K562 (cell line): ENCODE results near the gene NFKB2. TPM values are rescaled to one million over a fixed set of nuclear protein-coding genes. Genes with fewer than 3 reads are reported as not detected.

Experiments used
- FOXA1 ChIP-seq: fragments of 450-650 bp; IDR thresholded peaks from 2 replicates; pipeline ENCODE4 v1.6.1; 2016; ENCODE audit warnings: mild to moderate bottlenecking, borderline replicate concordance
- FOXA3 ChIP-seq, 2 experiments: fragments of 450-650 bp in 1 of 2; sonication (generic) in 1 of 2; formaldehyde crosslinking; IDR thresholded peaks in 1 of 2; conservative IDR thresholded peaks in 1 of 2; 2 replicates each; pipeline versions ENCODE4 v1.4.0 to v1.8.0; 2020 to 2022; ENCODE audit warnings: mild to moderate bottlenecking in 2 of 2, missing genetic modification reagents in 1 of 2
- GTF3C2 ChIP-seq: IDR thresholded peaks from 3 replicates; pipeline ENCODE4 v1.6.1; 2011; ENCODE audit warnings: borderline replicate concordance, mild to moderate bottlenecking, moderate library complexity; ENCODE audit not compliant: insufficient read length; ENCODE audit errors: extremely low read depth
- PCBP2 ChIP-seq: fragments of 200-400 bp; formaldehyde crosslinking; IDR thresholded peaks from 2 replicates; pipeline ENCODE4 v1.6.1; 2018; ENCODE audit warnings: low read length, low read depth, mild to moderate bottlenecking, moderate library complexity; ENCODE audit not compliant: poor library complexity, severe bottlenecking
- PHF8 ChIP-seq: fragments of 200-600 bp; sonication (generic); IDR thresholded peaks from 2 replicates; pipeline ENCODE4 v1.6.1; 2012; ENCODE audit warnings: mixed run types, mild to moderate bottlenecking, inconsistent platforms, low read length, moderate library complexity, borderline replicate concordance
- TAF15 ChIP-seq: fragments of 200-400 bp; formaldehyde crosslinking; IDR thresholded peaks from 2 replicates; pipeline ENCODE4 v1.6.1; 2017; ENCODE audit warnings: mild to moderate bottlenecking, low read depth, low read length, moderate library complexity
- TGIF2 ChIP-seq: sonication (generic); formaldehyde crosslinking; IDR thresholded peaks from 2 replicates; pipeline ENCODE4 v1.8.1; 2022; ENCODE audit warnings: mild to moderate bottlenecking, missing genetic modification reagents, moderate library complexity
- ZBTB9 ChIP-seq: fragments of 450-650 bp; formaldehyde crosslinking; IDR thresholded peaks from 2 replicates; pipeline ENCODE4 v1.4.0; 2020; ENCODE audit warnings: mild to moderate bottlenecking, moderate library complexity
- ZNF12 ChIP-seq: sonication (generic); formaldehyde crosslinking; IDR thresholded peaks from 2 replicates; pipeline ENCODE4 v1.4.0; 2020; ENCODE audit warnings: mild to moderate bottlenecking, missing genetic modification reagents
- ZNF740 ChIP-seq, 3 experiments: fragments of 200-800 bp in 1 of 3; sonication (Bioruptor generic) in 1 of 3; sonication (generic) in 1 of 3; formaldehyde crosslinking in 1 of 3; IDR thresholded peaks; 2 replicates each; pipeline versions ENCODE4 v1.6.1 to v1.8.0; 2016 to 2022; ENCODE audit warnings: mild to moderate bottlenecking in 2 of 3, missing compliant biosample characterization in 2 of 3, missing genetic modification characterization in 2 of 3, missing genetic modification reagents in 1 of 3
- polyA plus RNA-seq, 8 experiments: library from polyadenylated mRNA; depleted of rRNA in 4 of 8; stranded (reverse) in 5 of 8; unstranded in 3 of 8; fragments of >200 nt; fragmentation: Nextera tagmentation in 2 of 8; fragmentation: Illumina TruSeq in 1 of 8; extraction: Ambion mirVana in 2 of 8; extraction: Trizol in 1 of 8; gene quantifications; 2 replicates each; pipeline versions ENCODE4 v1.2.1 to v1.2.3, GENCODE V29; 2011 to 2014; ENCODE audit warnings: inconsistent platforms in 1 of 8, missing spikeins in 1 of 8
- total RNA-seq, 7 experiments: library from RNA; depleted of rRNA in 6 of 7; stranded (reverse); fragments of >200 nt in 6 of 7; fragmentation: Illumina TruSeq in 2 of 7; extraction: Trizol in 2 of 7; gene quantifications; 2 replicates each; pipeline versions ENCODE4 v1.2.1 to v1.2.3, GENCODE V29; 2011 to 2021; ENCODE audit warnings: low replicate concordance in 1 of 7

NFKB2 gene
- total and polyA plus RNA-seq, 9 of the 15 experiments (the other 6 are each of a cell fraction or from before 2014, with no cell fraction given) = 0.07 to 20.3 (median 7.9) TPM

GRCh38 chr10:102399217-102400021, 3.9 kb downstream of the NFKB2 start (continued):
- TF ChIP-seq GTF3C2 (no peak), TAF15 (no peak), ZBTB9 (CRISPR knock-in tag) (no peak; the same call in 1 of the 2 replicates), PCBP2 (no peak), FOXA3 (CRISPR knock-in tag; conservative IDR thresholded peaks at IDR 0.05 in 1 of 2, IDR thresholded peaks at IDR 0.05 in 1 of 2) (0 out of 4 replicates have a peak, but pooled peaks of 1 of the 2 experiments have one; percentile 46), PHF8 (peak; percentile 53; the same call in 1 of the 2 replicates), ZNF740 (CRISPR knock-in tag; IDR thresholded peaks at IDR 0.05) (no peak), ZNF740 (tag; IDR thresholded peaks at IDR 0.05) (no peak), FOXA1 (no peak), TGIF2 (no peak), ZNF12 (CRISPR knock-in tag) (peak; percentile 74)
